NCI-H82 treated with DMSO at 0.1 percent for 48 hours (cell line): ENCODE results near the gene CYP8B1.

Experiments used
- DNase-seq: peaks from one replicate; lab custom pipeline; 2025; ENCODE audit not compliant: unreplicated experiment; lab: John Stamatoyannopoulos, UW

CYP8B1 gene

GRCh38 chr3:42875325-42876151 lies at the start of gene CYP8B1:
TSS of gene CYP8B1 (minus strand) at chr3:42875879. CDS start at chr3:42875816, 63 bp downstream.
- no peak for DNase-seq

- no peak for DNase-seq
Observed at GRCh38 chr3:42923606-42924005, 47.9 kb upstream of the CYP8B1 start.

- no peak for DNase-seq
Observed at GRCh38 chr3:42914771-42915515, 39.3 kb upstream of the CYP8B1 start.

- no peak for DNase-seq
Observed at GRCh38 chr3:42911551-42911950, 35.9 kb upstream of the CYP8B1 start.

GRCh38 chr3:42908675-42909074 lies 33.0 kb upstream of the CYP8B1 start:
- DNase-seq = no peak

GRCh38 chr3:42906848-42907183 lies 31.1 kb upstream of the CYP8B1 start:
- no peak for DNase-seq

GRCh38 chr3:42906070-42906847 lies 30.6 kb upstream of the CYP8B1 start, which contains the start of gene ZNF662:
TSS of gene ZNF662 (plus strand) at chr3:42906142. CDS start at chr3:42908115, 1,973 bp downstream.
- DNase-seq = no peak

- DNase-seq = no peak
Observed at GRCh38 chr3:42905740-42906069, 30.0 kb upstream of the CYP8B1 start.

- no peak for DNase-seq
Observed at GRCh38 chr3:42904076-42904475, 28.4 kb upstream of the CYP8B1 start.

GRCh38 chr3:42902257-42902656 lies 26.6 kb upstream of the CYP8B1 start:
- DNase-seq = no peak

GRCh38 chr3:42901073-42901415 lies 25.4 kb upstream of the CYP8B1 start:
- DNase-seq = no peak

- no peak for DNase-seq
Observed at GRCh38 chr3:42900226-42901072, 24.8 kb upstream of the CYP8B1 start.

GRCh38 chr3:42898896-42899675 lies 23.4 kb upstream of the CYP8B1 start:
- no peak for DNase-seq

GRCh38 chr3:42895580-42895868 lies 19.8 kb upstream of the CYP8B1 start:
- no peak for DNase-seq

GRCh38 chr3:42894698-42895579 lies 19.3 kb upstream of the CYP8B1 start:
- DNase-seq = no peak

GRCh38 chr3:42892807-42893206 lies 17.1 kb upstream of the CYP8B1 start:
- no peak for DNase-seq

GRCh38 chr3:42892169-42892568 lies 16.5 kb upstream of the CYP8B1 start:
- DNase-seq = no peak

GRCh38 chr3:42891042-42891441 lies 15.4 kb upstream of the CYP8B1 start:
- no peak for DNase-seq

- no peak for DNase-seq
Observed at GRCh38 chr3:42887084-42887483, 11.4 kb upstream of the CYP8B1 start.
